ENCODE data around the gene HNRNPA2B1. TPM values are rescaled to one million over a fixed set of nuclear protein-coding genes. Genes with fewer than 3 reads are reported as not detected.

HNRNPA2B1 gene
- total RNA-seq, 2 donors from 2014 or later = 447 to 769 TPM

- Histone ChIP-seq H3K4me1 (peaks cover 7% of the 10 kb centered on the region), H3K9ac (ENCODE audit: low read depth in 2 of 2, low read length in 2 of 2) (no peak overlapping the region), H3K36me3 (peaks cover 31% of the 10 kb centered on the region), H3K4me3 (no peak overlapping the region), H3K27me3 (no peaks in the 10 kb centered on the region), H3K27ac (no peak overlapping the region), H3K9me3 (no peaks in the 10 kb centered on the region)
- no peak for DNase-seq
- no peak for TF ChIP-seq CTCF (IDR thresholded peaks at IDR 0.05)
- intact Hi-C loops (cut with DNase I) = no loop called here
These were observed 11.5 kb downstream of the HNRNPA2B1 start for GRCh38 chr7:26188957-26189541.

- Histone ChIP-seq H3K27ac (no peak overlapping the region), H3K9ac (ENCODE audit: low read depth in 2 of 2, low read length in 2 of 2) (no peak overlapping the region), H3K4me3 (no peak overlapping the region), H3K4me1 (peaks cover 4% of the 10 kb centered on the region), H3K36me3 (peaks cover 26% of the 10 kb centered on the region), H3K9me3 (no peaks in the 10 kb centered on the region), H3K27me3 (no peaks in the 10 kb centered on the region)
- no peak for DNase-seq
- TF ChIP-seq CTCF (IDR thresholded peaks at IDR 0.05) = no peak
- intact Hi-C loops (cut with DNase I) = no loop called here
These were observed 12.2 kb downstream of the HNRNPA2B1 start for GRCh38 chr7:26188206-26188956.

GRCh38 chr7:26187380-26188205 is 13.0 kb downstream of the HNRNPA2B1 start:
- H3K36me3 ChIP-seq = peaks cover 18% of the 10 kb centered on the region
- intact Hi-C loops (cut with DNase I) = no loop called here
- H3K9ac ChIP-seq (ENCODE audit: low read depth in 2 of 2, low read length in 2 of 2) = no peak overlapping the region
- TF ChIP-seq CTCF (IDR thresholded peaks at IDR 0.05) = no peak
- no peaks in the 10 kb centered on the region for H3K27me3 ChIP-seq
- no peak overlapping the region for H3K27ac ChIP-seq
- no peaks in the 10 kb centered on the region for H3K4me1 ChIP-seq
- H3K4me3 ChIP-seq = no peak overlapping the region
- DNase-seq = no peak
- no peaks in the 10 kb centered on the region for H3K9me3 ChIP-seq

GRCh38 chr7:26186364-26187311 is 13.9 kb downstream of the HNRNPA2B1 start:
- intact Hi-C loops (cut with DNase I) = no loop called here
- Histone ChIP-seq H3K4me3 (no peak overlapping the region), H3K36me3 (peaks cover 12% of the 10 kb centered on the region), H3K27ac (no peak overlapping the region), H3K4me1 (no peaks in the 10 kb centered on the region), H3K27me3 (no peaks in the 10 kb centered on the region), H3K9me3 (no peaks in the 10 kb centered on the region), H3K9ac (ENCODE audit: low read depth in 2 of 2, low read length in 2 of 2) (no peak overlapping the region)
- no peak for TF ChIP-seq CTCF (IDR thresholded peaks at IDR 0.05)
- no peak for DNase-seq

- Histone ChIP-seq H3K36me3 (peaks cover 8% of the 10 kb centered on the region), H3K9ac (ENCODE audit: low read depth in 2 of 2, low read length in 2 of 2) (no peak overlapping the region), H3K4me3 (no peak overlapping the region), H3K27ac (no peak overlapping the region), H3K4me1 (no peaks in the 10 kb centered on the region), H3K27me3 (no peaks in the 10 kb centered on the region), H3K9me3 (no peaks in the 10 kb centered on the region)
- intact Hi-C loops (cut with DNase I) = no loop called here
- no peak for DNase-seq
- TF ChIP-seq CTCF (IDR thresholded peaks at IDR 0.05) = no peak
These were observed 14.7 kb downstream of the HNRNPA2B1 start for GRCh38 chr7:26185844-26186180.
